HG03565 (cell line): Measurements from ENCODE around the gene NEMP2.
"Not testable (repeated sequence)": the region's sequence is repeated elsewhere in the genome, so short reads cannot be mapped to it uniquely, and the experiment has no call there.

Source experiments
- ATAC-seq: cut with Tn5 transposase; IDR thresholded peaks from one replicate; pipeline ENCODE4 v1.9.1; 2021; ENCODE audit warnings: mild to moderate bottlenecking, moderate library complexity; ENCODE audit not compliant: unreplicated experiment

The NEMP2 gene

GRCh38 chr2:190494600-190495227, 39.8 kb downstream of the NEMP2 start:
- not testable (repeated sequence) for ATAC-seq

GRCh38 chr2:190493095-190493494, 41.4 kb downstream of the NEMP2 start:
- no peak for ATAC-seq

GRCh38 chr2:190490502-190490901, 44.0 kb downstream of the NEMP2 start:
- no peak for ATAC-seq

GRCh38 chr2:190489475-190489874, 45.0 kb downstream of the NEMP2 start:
- ATAC-seq = no peak

- ATAC-seq = no peak
Observed at GRCh38 chr2:190488516-190489233, 45.8 kb downstream of the NEMP2 start.

- no peak for ATAC-seq
Observed at GRCh38 chr2:190486037-190486623, 48.4 kb downstream of the NEMP2 start.

GRCh38 chr2:190482451-190482850, 52.1 kb downstream of the NEMP2 start:
- ATAC-seq = no peak

- no peak for ATAC-seq
Observed at GRCh38 chr2:190481339-190481738, 53.2 kb downstream of the NEMP2 start.

GRCh38 chr2:190478572-190479195, 55.8 kb downstream of the NEMP2 start:
- no peak for ATAC-seq

GRCh38 chr2:190477661-190478454, 56.7 kb downstream of the NEMP2 start:
- ATAC-seq = no peak

GRCh38 chr2:190470256-190470826, 64.2 kb downstream of the NEMP2 start:
- ATAC-seq = no peak

GRCh38 chr2:190469771-190470170, 64.8 kb downstream of the NEMP2 start:
- no peak for ATAC-seq

GRCh38 chr2:190468814-190469569, 65.5 kb downstream of the NEMP2 start:
- peak; percentile 35 for ATAC-seq

- ATAC-seq = not testable (repeated sequence)
Observed at GRCh38 chr2:190468354-190468753, 66.2 kb downstream of the NEMP2 start.

- ATAC-seq = peak; percentile 40
Observed at GRCh38 chr2:190467575-190468083, 66.9 kb downstream of the NEMP2 start.

GRCh38 chr2:190466819-190467446, 67.6 kb downstream of the NEMP2 start:
- no peak for ATAC-seq

GRCh38 chr2:190465060-190465459, 69.5 kb downstream of the NEMP2 start:
- ATAC-seq = peak; percentile 49

GRCh38 chr2:190462611-190463010, 71.9 kb downstream of the NEMP2 start:
- no peak for ATAC-seq

- no peak for ATAC-seq
Observed at GRCh38 chr2:190462181-190462580, 72.3 kb downstream of the NEMP2 start.
